Cardiac fibroblast (primary cell): ENCODE measurements around the gene TWNK.

Source experiments
- DNase-seq, 2 donors: peaks; one replicate each; pipeline versions ENCODE4 v3.0.0 to v3.0.0-alpha.2; 2010; ENCODE audit warnings: low read depth in 2 of 2
- H3K4me3 ChIP-seq, 2 donors: replicated peaks in 1 of 2; 1 replicate in 1 of 2; 2 replicates in 1 of 2; pipeline ENCODE4 v1.5.1; 2011; ENCODE audit warnings: low read depth in 2 of 2, low read length in 2 of 2, mild to moderate bottlenecking in 2 of 2, moderate library complexity in 1 of 2
- TF ChIP-seq, protein P1 (sequence below): IDR thresholded peaks from one replicate; pipeline ENCODE4 v1.5.1; 2011; ENCODE audit warnings: low read depth, mild to moderate bottlenecking, low read length, inconsistent platforms

The TWNK gene

DNA sequence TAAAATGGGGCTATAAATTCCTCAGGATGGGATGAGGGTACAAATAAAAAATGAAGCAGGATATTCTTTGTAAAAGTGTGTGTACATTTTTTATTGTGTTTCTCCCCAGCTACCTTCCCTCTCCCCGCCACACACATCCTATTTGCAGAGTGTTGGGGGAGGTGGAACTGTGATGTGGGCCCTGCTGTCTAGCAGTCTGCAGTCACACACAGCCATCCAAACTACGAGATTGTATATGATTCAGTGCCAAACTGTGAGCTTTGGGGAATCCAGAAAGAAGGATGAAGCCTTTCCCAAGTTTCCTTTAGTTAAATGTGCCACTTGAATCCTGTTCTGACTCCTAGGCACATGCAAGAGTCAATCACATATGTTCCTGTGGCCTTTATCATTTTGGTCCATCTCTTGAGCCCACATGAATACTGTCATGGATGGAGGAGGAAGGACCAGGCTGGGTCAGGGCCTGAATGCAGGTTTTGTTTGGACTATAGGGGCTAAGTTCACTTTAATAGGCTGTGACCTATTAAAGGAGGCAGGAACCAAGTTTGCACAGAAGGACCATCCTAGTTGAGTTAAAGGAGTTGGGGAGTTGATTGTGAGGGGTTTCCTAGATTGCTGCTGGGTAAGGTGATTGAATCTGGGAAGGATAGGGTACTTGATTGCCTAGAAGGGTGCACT lies 19.1 kb upstream of the TWNK start:
- TF ChIP-seq, protein P1, sequence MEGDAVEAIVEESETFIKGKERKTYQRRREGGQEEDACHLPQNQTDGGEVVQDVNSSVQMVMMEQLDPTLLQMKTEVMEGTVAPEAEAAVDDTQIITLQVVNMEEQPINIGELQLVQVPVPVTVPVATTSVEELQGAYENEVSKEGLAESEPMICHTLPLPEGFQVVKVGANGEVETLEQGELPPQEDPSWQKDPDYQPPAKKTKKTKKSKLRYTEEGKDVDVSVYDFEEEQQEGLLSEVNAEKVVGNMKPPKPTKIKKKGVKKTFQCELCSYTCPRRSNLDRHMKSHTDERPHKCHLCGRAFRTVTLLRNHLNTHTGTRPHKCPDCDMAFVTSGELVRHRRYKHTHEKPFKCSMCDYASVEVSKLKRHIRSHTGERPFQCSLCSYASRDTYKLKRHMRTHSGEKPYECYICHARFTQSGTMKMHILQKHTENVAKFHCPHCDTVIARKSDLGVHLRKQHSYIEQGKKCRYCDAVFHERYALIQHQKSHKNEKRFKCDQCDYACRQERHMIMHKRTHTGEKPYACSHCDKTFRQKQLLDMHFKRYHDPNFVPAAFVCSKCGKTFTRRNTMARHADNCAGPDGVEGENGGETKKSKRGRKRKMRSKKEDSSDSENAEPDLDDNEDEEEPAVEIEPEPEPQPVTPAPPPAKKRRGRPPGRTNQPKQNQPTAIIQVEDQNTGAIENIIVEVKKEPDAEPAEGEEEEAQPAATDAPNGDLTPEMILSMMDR = no peak
- DNase-seq = no peak
- H3K4me3 ChIP-seq = no peak overlapping the region

DNA sequence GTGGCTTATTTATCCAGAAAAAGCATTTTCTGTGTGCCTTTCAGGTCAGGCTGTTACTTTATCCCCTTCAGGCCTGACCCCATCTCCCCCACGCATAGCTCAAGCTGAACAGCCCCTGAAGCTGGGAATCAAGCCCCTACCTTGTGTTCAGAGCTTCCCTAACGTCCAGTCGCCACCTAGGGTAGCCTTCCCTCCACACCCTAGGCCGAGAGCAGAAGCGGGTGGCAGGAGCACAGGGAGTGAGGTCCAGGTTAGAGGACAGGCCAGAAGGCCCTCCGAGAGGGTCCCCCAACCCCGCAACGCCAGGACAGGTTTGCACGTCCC lies 18.5 kb upstream of the TWNK start:
- H3K4me3 ChIP-seq = peak overlapping the region; percentile 58 to 62
- TF ChIP-seq, protein P1 = no peak
- DNase-seq = no peak

DNA sequence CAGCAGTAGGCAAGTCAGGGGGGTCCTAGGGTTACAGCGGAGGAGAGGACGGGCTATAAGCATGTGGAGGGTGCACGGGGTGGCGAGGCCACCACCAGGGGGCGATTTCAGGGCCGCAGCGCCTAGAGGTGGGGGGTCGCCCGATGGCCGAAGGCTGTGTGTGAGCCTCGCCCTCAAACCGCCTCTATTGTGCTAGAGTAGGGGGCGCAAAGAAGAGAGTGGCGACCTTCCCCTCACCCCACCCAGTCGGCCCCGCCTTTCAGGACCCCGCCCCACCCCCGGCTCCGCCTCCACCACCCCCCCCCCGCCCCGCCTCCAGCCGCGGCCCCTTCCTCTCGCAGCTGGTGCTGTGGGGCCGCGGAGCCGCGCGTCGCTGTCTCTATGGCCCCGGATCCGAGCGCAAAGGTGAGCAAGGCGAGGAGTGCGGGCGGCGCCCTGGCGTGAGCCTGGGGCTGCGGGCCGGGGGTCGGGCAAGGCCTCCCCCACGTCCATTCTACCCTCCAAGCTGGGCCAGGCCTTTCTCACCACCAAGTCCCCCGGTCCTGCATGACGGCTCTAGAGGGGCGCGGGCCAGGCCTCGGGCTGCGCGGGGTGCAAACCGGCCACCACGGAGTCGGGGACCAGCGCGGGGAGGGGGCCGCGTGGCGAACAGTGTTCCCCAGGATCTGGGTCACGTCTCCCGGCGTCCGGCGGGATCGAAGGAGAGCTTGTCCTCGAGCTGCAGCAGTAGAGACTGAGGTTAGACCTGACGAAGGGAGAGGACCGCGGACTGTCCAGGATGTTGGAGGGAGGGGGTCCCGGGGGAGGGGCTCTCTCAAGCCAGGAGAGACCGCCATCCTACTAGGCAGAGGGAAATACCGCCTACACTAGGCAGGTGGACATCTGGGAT lies 17.9 kb upstream of the TWNK start, which contains the start of gene SEMA4G:
TSS of gene SEMA4G (plus strand) at position 318 of the 889 bp plus-strand sequence. CDS start 3,409 bp downstream, outside the sequence.
- DNase-seq = peak; percentile 27 to 33
- peak within 1 kb of the TSS; percentile 58 to 62 for H3K4me3 ChIP-seq
- TF ChIP-seq, protein P1 = peak; percentile 88

DNA sequence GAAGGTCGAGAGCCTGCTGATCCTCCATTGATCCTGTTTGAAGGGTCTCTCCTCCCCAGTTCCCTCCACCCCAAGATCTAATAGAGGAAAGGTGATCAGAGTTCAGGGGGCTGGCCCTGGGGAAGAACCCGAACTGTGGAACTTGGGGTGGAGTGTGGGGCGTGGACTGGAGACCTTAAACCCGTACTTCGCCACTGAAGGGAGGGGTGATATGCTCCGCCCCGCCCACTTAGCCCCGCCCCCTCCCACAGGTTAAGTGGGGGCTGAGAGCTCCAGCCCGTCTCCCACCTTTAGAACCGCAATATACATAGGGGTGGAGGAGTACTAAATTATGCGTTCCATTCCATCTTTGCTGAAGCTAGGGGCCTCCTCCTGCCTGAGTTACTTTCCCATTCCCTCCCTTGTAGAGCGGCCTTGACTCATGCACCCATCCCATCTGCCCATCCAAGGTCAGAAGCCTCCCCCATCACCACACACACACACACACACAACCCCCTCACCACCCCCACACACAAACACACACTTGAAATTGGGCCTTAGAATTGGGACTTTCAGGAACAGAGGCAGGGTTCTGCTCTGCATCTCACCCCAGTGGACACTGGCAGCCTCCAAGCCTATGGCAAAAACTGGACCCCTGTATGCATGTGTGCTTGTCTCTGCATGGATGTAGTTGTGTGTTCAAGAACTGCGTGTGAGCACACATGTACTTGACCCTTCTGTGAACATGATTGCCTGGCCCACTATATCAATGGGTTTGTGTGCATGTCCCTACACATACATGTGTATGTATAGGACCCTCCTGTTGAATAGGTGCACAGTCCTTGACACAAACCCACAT lies 17.0 kb upstream of the TWNK start:
- peak overlapping the region; percentile 58 to 62 for H3K4me3 ChIP-seq
- TF ChIP-seq, protein P1 = no peak
- DNase-seq = no peak

DNA sequence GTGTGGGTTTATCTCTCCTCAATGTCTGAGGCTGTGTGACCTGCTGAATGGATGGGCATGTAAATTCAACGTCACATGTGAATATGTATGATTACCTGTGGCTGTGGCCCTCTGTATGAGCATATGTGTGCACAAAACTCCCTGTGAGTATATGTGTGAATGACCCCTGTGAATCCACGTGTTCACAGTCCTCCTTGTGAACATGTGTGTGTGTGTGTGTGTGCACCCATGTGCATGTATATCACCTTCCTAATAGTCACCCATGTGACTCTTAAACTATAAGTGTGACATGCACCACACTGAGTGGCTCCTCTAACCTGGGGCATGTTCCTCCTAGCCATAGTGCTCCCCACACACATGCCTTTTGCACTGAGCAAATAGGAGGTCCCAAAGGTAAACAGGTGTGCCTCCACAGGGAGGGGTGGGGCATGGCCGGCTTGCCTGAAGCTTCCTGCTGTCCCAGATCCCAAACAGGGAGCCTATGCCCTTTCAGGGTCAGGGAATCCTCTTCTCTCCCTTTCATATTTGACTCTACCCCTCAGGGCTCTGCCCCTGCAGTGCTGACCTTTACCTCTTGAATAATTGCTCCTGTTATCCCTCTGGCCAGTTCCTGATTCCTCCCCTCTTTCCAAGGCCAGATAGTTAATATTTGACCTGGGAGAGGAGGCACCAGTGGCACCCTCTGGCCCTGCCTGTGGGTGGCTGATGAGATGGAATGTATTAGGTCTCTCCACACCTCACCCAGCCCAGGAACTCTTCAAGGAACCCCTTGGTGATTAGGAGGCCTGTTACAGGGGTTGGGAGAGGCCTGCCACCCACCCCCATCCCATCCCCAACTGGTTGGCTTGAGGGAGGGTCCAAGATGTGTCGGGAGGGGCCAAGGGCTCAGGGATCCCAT lies 16.2 kb upstream of the TWNK start:
- TF ChIP-seq, protein P1 = no peak
- H3K4me3 ChIP-seq = no peak overlapping the region
- DNase-seq = no peak
